H9 (cell line): ENCODE measurements around the gene MARVELD1. TPM values are rescaled to one million over a fixed set of nuclear protein-coding genes. Genes with fewer than 3 reads are reported as not detected.

Experiments used
- DNase-seq: peaks from one replicate; pipeline ENCODE4 v3.0.0-alpha.2; 2017
- H2AFZ ChIP-seq: one replicate; pipeline ENCODE4 v1.6.1; 2013; ENCODE audit warnings: mild to moderate bottlenecking, low read length, control low read depth, moderate library complexity
- H2AK5ac ChIP-seq: 2 replicates; pipeline ENCODE4 v1.6.1; 2013; ENCODE audit warnings: low read length, control low read depth, mixed read lengths; ENCODE audit not compliant: insufficient read length
- H2BK120ac ChIP-seq: one replicate; pipeline ENCODE4 v1.6.1; 2013; ENCODE audit warnings: low read depth, mild to moderate bottlenecking, low read length, control low read depth, inconsistent platforms; ENCODE audit not compliant: poor library complexity, severe bottlenecking
- H2BK12ac ChIP-seq: 2 replicates; pipeline ENCODE4 v1.6.1; 2013; ENCODE audit warnings: low read length, control low read depth, mixed read lengths, low read depth; ENCODE audit not compliant: insufficient read length
- H2BK15ac ChIP-seq: 2 replicates; pipeline ENCODE4 v1.6.1; 2013; ENCODE audit warnings: low read depth, low read length, control low read depth
- H2BK20ac ChIP-seq: one replicate; pipeline ENCODE4 v1.6.1; 2013; ENCODE audit warnings: low read depth, mild to moderate bottlenecking, low read length, control low read depth, inconsistent platforms; ENCODE audit not compliant: poor library complexity, severe bottlenecking
- H2BK5ac ChIP-seq: 2 replicates; pipeline ENCODE4 v1.6.1; 2013; ENCODE audit warnings: low read length, control low read depth, mixed read lengths; ENCODE audit not compliant: insufficient read length
- H3K14ac ChIP-seq: 2 replicates; pipeline ENCODE4 v1.6.1; 2013; ENCODE audit warnings: low read length, control low read depth; ENCODE audit not compliant: insufficient read depth
- H3K18ac ChIP-seq: 2 replicates; pipeline ENCODE4 v1.6.1; 2013; ENCODE audit warnings: low read depth, mild to moderate bottlenecking, mixed read lengths, low read length, control low read depth; ENCODE audit not compliant: insufficient read length
- H3K23ac ChIP-seq: 2 replicates; pipeline ENCODE4 v1.6.1; 2013; ENCODE audit warnings: low read length, control low read depth, mixed read lengths, low read depth; ENCODE audit not compliant: insufficient read length
- H3K23me2 ChIP-seq: 2 replicates; pipeline ENCODE4 v1.6.1; 2013; ENCODE audit warnings: low read depth, mild to moderate bottlenecking, mixed read lengths, low read length, control low read depth; ENCODE audit not compliant: insufficient read length, poor library complexity, severe bottlenecking
- H3K27ac ChIP-seq: 2 replicates; pipeline ENCODE4 v1.5.1; 2013; ENCODE audit warnings: low read length, control low read depth, mixed read lengths, low read depth; ENCODE audit not compliant: insufficient read length
- H3K27me3 ChIP-seq: 2 replicates; pipeline ENCODE4 v1.6.1; 2013; ENCODE audit warnings: low read length, control low read depth, inconsistent platforms; ENCODE audit not compliant: insufficient read depth
- H3K4ac ChIP-seq: 2 replicates; pipeline ENCODE4 v1.6.1; 2013; ENCODE audit warnings: low read depth, mild to moderate bottlenecking, control low read depth, inconsistent platforms, low read length, moderate library complexity
- H3K4me1 ChIP-seq: 2 replicates; pipeline ENCODE4 v1.6.1; 2013; ENCODE audit warnings: low read length, control low read depth, inconsistent platforms; ENCODE audit not compliant: insufficient read depth
- H3K4me2 ChIP-seq: 2 replicates; pipeline ENCODE4 v1.6.1; 2013; ENCODE audit warnings: low read length, control low read depth, mixed read lengths; ENCODE audit not compliant: insufficient read length, insufficient read depth
- H3K56ac ChIP-seq: 2 replicates; pipeline ENCODE4 v1.6.1; 2013; ENCODE audit warnings: low read depth, mild to moderate bottlenecking, mixed read lengths, low read length, control low read depth; ENCODE audit not compliant: insufficient read length
- H3K79me1 ChIP-seq: 2 replicates; pipeline ENCODE4 v1.6.1; 2013; ENCODE audit warnings: low read depth, mild to moderate bottlenecking, moderate library complexity, low read length, control low read depth, inconsistent platforms; ENCODE audit not compliant: insufficient read depth, poor library complexity, severe bottlenecking
- H3K79me2 ChIP-seq: 2 replicates; pipeline ENCODE4 v1.6.1; 2013; ENCODE audit warnings: low read length, control low read depth, inconsistent platforms; ENCODE audit not compliant: insufficient read depth
- H3K9ac ChIP-seq: 2 replicates; pipeline ENCODE4 v1.6.1; 2013; ENCODE audit warnings: low read length, control low read depth, mixed read lengths; ENCODE audit not compliant: insufficient read length; ENCODE audit errors: extremely low read depth
- H3K9me3 ChIP-seq: one replicate; pipeline ENCODE4 v1.6.1; 2013; ENCODE audit warnings: low read depth, low read length, inconsistent platforms; ENCODE audit not compliant: control insufficient read depth
- H3T11ph ChIP-seq: one replicate; pipeline ENCODE4 v1.6.1; 2013; ENCODE audit warnings: mild to moderate bottlenecking, low read length, control low read depth, inconsistent platforms
- H4K20me1 ChIP-seq: one replicate; pipeline ENCODE4 v1.6.1; 2013; ENCODE audit not compliant: control insufficient read depth, insufficient read length, insufficient read depth
- H4K5ac ChIP-seq: 2 replicates; pipeline ENCODE4 v1.6.1; 2013; ENCODE audit warnings: low read depth, mild to moderate bottlenecking, mixed read lengths, low read length, control low read depth; ENCODE audit not compliant: insufficient read length
- H4K8ac ChIP-seq: replicated peaks from 2 replicates; pipeline ENCODE4 v1.6.1; 2013; ENCODE audit warnings: low read length, control low read depth, mixed read lengths, low read depth; ENCODE audit not compliant: insufficient read length
- H4K91ac ChIP-seq: 2 replicates; pipeline ENCODE4 v1.6.1; 2013; ENCODE audit warnings: low read depth, mild to moderate bottlenecking, moderate library complexity, mixed read lengths, low read length, control low read depth; ENCODE audit not compliant: insufficient read length
- H3K27ac Mint-ChIP-seq, 3 experiments: 2 replicates in 2 of 3; 3 replicates in 1 of 3; pipeline ENCODE4 v1.8.0; 2020 to 2021; ENCODE audit warnings: mixed read lengths in 3 of 3, mild to moderate bottlenecking in 1 of 3, moderate library complexity in 1 of 3
- H3K27me3 Mint-ChIP-seq: 2 replicates; pipeline ENCODE4 v1.8.0; 2021; ENCODE audit warnings: low read depth, mild to moderate bottlenecking, moderate library complexity, mixed read lengths
- H3K36me3 Mint-ChIP-seq, 3 experiments: 2 replicates in 2 of 3; 3 replicates in 1 of 3; pipeline ENCODE4 v1.8.0; 2020 to 2021; ENCODE audit warnings: low read depth in 3 of 3, mixed read lengths in 3 of 3; ENCODE audit not compliant: insufficient read depth in 1 of 3
- H3K4me1 Mint-ChIP-seq, 2 experiments: 2 replicates each; pipeline ENCODE4 v1.8.0; 2020; ENCODE audit warnings: mixed read lengths in 2 of 2
- H3K4me3 Mint-ChIP-seq, 2 experiments: 2 replicates in 1 of 2; 3 replicates in 1 of 2; pipeline ENCODE4 v1.8.0; 2020 to 2021; ENCODE audit warnings: mild to moderate bottlenecking in 2 of 2, mixed read lengths in 2 of 2, moderate library complexity in 1 of 2
- H3K9me3 Mint-ChIP-seq, 2 experiments: 2 replicates in 1 of 2; 3 replicates in 1 of 2; pipeline ENCODE4 v1.8.0; 2020; ENCODE audit warnings: mild to moderate bottlenecking in 2 of 2, mixed read lengths in 2 of 2, moderate library complexity in 1 of 2
- WGBS: extraction: QIAGEN DNeasy Blood & Tissue Kit; methylation state at CpG from one replicate; pipeline ENCODE4 v1.1.7; 2013; ENCODE audit warnings: missing lambda C conversion rate, low lambda C conversion rate, mixed read lengths; ENCODE audit not compliant: insufficient read length; ENCODE audit errors: extremely low coverage; 5-methylcytosine and 5-hydroxymethylcytosine counted together
- total RNA-seq: library from RNA; stranded (reverse); gene quantifications from 2 replicates; pipeline ENCODE4 v1.2.1, GENCODE V29; 2021
- TF ChIP-seq, protein P1 (sequence below): fragments of 200-600 bp; sonication (generic); conservative IDR thresholded peaks from 3 replicates; pipeline ENCODE4 v1.8.0; 2021; ENCODE audit warnings: antibody characterized with exemption, mild to moderate bottlenecking

MARVELD1 gene
- total RNA-seq, 1 experiment from 2014 or later, result 26.7 TPM

DNA sequence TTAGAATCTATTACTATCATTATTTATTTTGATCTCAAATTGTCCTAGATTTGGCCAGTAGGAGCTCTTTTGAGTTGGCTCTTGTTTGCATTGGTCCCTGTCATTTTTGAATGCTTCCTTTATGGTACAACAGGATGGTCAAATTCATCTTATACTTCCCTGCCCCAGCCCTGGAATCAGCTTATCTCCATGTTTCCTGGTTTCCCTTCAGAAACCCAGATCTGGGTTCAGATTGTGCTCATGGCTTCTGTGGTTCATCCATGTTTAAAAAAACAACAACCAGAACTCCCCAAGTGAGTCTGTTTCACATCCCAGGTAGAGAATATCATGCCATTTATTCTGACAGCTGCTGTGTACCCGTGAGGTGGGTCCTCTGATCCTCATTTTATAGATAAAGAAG, 34.0 kb downstream of the MARVELD1 start:
- Mint-ChIP-seq H3K27me3 (no peaks in the 10 kb centered on the region), H3K27ac (no peak overlapping the region), H3K9me3 (no peaks in the 10 kb centered on the region), H3K36me3 (peaks cover 9 to 84% (median 62%) of the 10 kb centered on the region in 3 experiments; a peak in 6 of 7 replicates), H3K4me3 (no peak overlapping the region), H3K4me1 (no peaks in the 10 kb centered on the region)
- Histone ChIP-seq H2BK20ac (no peak overlapping the region), H3K23ac (no peak overlapping the region), H3K56ac (no peak overlapping the region), H2AFZ (no peak overlapping the region), H3K4ac (no peak overlapping the region), H2BK15ac (no peak overlapping the region), H3K4me2 (no peak overlapping the region), H3K4me1 (no peaks in the 10 kb centered on the region), H3K79me2 (no peaks in the 10 kb centered on the region), H2AK5ac (no peak overlapping the region), H3K14ac (no peak overlapping the region), H4K20me1 (no peaks in the 10 kb centered on the region), H4K5ac (no peak overlapping the region), H3T11ph (no peak overlapping the region), H2BK5ac (no peak overlapping the region), H3K79me1 (no peaks in the 10 kb centered on the region), H3K9ac (no peak overlapping the region), H2BK120ac (no peak overlapping the region), H2BK12ac (no peak overlapping the region), H3K9me3 (no peaks in the 10 kb centered on the region), H3K23me2 (no peaks in the 10 kb centered on the region), H4K91ac (no peak overlapping the region), H3K27ac (no peak overlapping the region), H3K18ac (no peak overlapping the region), H3K27me3 (no peaks in the 10 kb centered on the region), H4K8ac (no peak overlapping the region)
- WGBS, result no CpG with 5 or more reads among the region's 1 CpG
- TF ChIP-seq, protein P1, sequence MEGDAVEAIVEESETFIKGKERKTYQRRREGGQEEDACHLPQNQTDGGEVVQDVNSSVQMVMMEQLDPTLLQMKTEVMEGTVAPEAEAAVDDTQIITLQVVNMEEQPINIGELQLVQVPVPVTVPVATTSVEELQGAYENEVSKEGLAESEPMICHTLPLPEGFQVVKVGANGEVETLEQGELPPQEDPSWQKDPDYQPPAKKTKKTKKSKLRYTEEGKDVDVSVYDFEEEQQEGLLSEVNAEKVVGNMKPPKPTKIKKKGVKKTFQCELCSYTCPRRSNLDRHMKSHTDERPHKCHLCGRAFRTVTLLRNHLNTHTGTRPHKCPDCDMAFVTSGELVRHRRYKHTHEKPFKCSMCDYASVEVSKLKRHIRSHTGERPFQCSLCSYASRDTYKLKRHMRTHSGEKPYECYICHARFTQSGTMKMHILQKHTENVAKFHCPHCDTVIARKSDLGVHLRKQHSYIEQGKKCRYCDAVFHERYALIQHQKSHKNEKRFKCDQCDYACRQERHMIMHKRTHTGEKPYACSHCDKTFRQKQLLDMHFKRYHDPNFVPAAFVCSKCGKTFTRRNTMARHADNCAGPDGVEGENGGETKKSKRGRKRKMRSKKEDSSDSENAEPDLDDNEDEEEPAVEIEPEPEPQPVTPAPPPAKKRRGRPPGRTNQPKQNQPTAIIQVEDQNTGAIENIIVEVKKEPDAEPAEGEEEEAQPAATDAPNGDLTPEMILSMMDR, result no peak
- no peak for DNase-seq
